GM10266 (cell line): ENCODE measurements around the gene ADGRV1.
A peak's percentile ranks its signal among the peaks of the same experiment; 100 is the strongest.

Experiments used
- DNase-seq: peaks from one replicate; pipeline ENCODE4 v3.0.0; 2012; ENCODE audit errors: extremely low spot score
- CTCF ChIP-seq: IDR thresholded peaks from 2 replicates; pipeline ENCODE4 v1.5.1; 2012; ENCODE audit warnings: mild to moderate bottlenecking, low read depth; ENCODE audit not compliant: control insufficient read depth, insufficient read depth; ENCODE audit errors: missing control alignments

The ADGRV1 gene

GRCh38 chr5:90700299-90700698, 141.7 kb downstream of the ADGRV1 start:
- DNase-seq, result no peak
- no peak for TF ChIP-seq CTCF

- no peak for DNase-seq
- no peak for TF ChIP-seq CTCF
Measured at GRCh38 chr5:90703932-90704331, 145.3 kb downstream of the ADGRV1 start.

- no peak for TF ChIP-seq CTCF
- DNase-seq, result no peak
Measured at GRCh38 chr5:90707698-90708097, 149.1 kb downstream of the ADGRV1 start.

- TF ChIP-seq CTCF, result peak; percentile 76
Measured at GRCh38 chr5:90709323-90710155, 150.9 kb downstream of the ADGRV1 start.

GRCh38 chr5:90718387-90718786, 159.8 kb downstream of the ADGRV1 start:
- no peak for TF ChIP-seq CTCF
- no peak for DNase-seq

More at GRCh38 chr5:90709323-90710155, 150.9 kb downstream of the ADGRV1 start:
- peak; percentile 30 for DNase-seq

GRCh38 chr5:90739567-90739966, 181.0 kb downstream of the ADGRV1 start:
- DNase-seq, result no peak
- TF ChIP-seq CTCF, result no peak

GRCh38 chr5:90740244-90740799, 181.7 kb downstream of the ADGRV1 start:
- TF ChIP-seq CTCF, result no peak

More at GRCh38 chr5:90740244-90740799, 181.7 kb downstream of the ADGRV1 start:
- no peak for DNase-seq
